ENCODE results near the gene CRAMP1.
A peak's percentile ranks its signal among the peaks of the same experiment; 100 is the strongest.
"Not testable (repeated sequence)": the region's sequence is repeated elsewhere in the genome, so short reads cannot be mapped to it uniquely, and the experiment has no call there.

Gene CRAMP1

DNA sequence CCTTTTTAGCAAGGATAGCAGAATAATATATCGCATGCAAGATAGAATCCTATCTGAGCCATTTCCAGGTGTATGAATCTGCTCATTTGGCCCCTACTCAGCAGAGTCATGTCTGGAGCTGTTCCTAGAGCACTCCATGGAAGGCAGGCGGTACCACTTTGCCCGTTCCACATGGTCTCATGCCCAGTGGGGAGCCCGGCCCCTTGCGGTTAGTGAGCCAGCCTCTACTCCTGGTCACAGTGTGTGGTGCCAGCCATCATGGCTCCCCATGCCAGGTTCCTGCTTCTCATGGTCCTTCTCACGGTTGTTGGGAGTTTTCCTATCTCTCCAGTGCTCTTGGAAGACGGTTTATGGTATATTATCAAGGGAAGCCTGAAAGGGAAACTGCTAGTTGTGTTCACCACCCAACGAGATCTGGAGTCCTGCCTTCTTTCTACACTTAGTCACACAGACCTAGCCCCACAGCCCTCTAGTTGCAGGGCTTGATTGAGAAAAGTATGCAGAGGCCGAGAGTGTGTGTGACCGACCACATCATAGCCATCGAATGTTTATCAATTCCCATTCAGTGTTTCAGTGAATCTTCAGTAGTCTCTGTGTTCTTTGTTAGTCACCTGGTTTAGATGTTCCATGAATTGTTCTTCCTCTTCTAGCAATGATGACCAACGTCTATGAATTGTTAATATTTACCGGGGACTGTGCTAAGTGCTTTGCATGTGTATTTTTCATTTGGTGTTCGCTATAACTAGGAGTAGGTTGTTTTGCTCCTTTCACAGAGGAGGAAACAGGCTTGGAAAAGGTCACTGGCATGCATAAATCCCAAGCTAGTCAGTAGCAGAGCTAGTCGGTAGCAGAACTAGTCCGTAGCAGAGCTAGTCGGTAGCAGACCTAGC lies 75.5 kb downstream of the CRAMP1 start:
- no peak for DNase-seq (ENCODE audit: low spot score)

DNA sequence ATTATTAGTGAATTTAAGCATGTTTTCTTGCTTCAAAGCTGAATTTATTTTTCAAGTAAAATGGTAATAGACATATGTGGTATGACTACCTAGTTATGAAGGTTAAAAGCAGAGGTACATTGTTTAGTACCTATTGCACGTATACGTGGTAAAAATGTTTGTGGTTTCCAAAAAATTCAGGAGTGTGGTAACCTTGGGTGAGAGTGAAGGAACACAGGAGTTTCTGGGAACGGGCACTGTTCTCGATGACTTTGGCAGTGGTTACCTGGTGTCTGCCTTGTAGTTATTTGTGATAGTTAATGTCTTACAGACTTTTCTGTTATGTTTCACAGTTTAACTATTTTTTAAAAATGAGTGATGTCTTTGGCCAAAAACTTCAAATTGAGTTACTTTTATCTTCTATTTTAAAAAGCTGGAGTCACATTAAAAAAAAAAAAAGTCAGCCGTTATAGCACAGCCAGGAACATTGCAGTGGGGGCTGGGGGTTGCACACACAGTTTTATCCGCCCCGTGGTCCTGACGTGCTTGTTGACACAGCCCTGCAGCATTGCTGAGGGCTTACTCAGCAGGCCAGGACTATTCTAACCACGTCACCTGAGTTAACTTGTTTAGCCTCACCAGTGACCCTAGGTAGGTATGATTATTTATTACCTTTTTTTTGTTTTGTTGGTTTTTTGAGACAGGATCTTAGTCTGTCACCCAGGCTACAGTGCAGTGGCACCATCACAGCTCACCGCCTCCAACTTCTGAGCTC lies 76.8 kb downstream of the CRAMP1 start:
- DNase-seq (ENCODE audit: low spot score), result no peak

DNA sequence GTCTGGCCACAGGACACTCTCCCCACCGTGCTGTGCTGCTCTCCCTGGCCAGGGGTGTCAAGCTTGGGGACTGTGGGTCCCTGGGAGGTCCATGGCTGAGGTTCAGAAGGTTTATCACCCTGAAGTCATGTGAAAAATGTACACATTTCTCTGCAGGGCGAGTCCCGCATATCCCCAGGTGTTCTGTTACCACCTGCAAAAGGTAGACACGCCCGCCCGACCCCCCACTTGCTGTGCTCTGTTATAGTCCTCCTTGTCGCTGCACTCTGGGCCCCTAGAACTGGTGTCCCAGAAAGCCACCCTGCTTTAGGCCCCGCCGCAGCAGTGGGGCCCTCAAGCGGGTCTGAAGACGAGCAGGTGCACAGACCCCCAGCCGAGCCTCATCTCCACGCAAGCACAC lies 77.7 kb downstream of the CRAMP1 start:
- DNase-seq (ENCODE audit: low spot score), result no peak

DNA sequence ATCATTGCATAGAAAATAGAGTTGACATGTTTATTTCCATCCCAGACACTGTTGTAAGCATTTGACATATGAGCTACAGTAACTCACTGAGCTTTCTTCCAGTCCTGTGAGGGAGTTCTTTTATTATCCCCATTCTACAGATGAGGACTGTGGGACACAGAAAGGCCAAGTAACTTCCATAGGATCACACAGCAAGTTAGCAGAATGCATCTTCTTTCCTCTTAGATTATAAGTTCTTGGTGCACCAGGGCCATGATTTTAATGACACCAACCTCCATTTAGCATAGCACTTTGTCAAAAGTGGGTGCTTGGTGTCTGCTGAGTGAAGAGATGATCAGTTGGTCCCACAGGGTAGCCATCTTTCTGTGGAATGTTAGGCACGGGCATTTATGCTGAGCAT lies 78.7 kb downstream of the CRAMP1 start:
- no peak for DNase-seq (ENCODE audit: low spot score)

DNA sequence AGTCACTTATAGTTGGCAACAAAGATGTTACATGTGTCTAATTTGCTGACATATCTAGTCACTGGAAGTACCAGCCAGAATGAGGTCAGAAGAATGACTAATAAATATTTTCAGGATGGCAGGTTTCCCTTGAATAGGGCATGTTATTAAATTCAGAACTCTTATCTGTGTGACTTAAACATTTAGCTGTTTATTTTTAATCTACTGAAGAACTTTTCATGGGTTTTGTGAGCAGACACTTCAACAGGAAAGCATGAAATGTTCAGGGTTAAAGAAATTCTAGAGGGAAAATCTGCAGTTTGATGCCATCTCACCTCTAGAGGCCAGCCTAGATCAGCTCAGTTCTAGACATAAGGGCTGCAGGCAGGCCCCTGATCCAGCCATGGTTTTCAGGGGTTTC lies 79.1 kb downstream of the CRAMP1 start:
- DNase-seq (ENCODE audit: low spot score), result no peak

DNA sequence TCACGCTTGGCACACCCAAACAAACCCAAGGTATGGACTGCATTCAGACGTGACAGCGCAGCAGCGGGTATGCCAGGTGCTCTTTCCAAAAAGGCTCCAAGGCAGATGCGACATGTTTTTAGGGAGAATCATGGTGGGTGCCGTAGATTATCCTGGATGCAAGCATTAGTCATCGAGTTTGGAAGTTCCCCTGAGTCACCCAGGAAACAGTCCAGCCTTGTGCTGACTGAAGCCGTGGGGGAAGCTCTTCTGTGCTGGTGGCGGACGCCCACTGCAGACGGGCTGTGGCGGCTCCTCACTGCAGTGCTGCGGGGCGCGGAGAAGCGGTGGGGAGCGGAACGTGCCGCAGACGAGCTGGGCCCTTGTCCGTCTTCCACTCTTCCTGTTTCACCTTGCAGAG lies 79.8 kb downstream of the CRAMP1 start:
- DNase-seq (ENCODE audit: low spot score), result no peak

DNA sequence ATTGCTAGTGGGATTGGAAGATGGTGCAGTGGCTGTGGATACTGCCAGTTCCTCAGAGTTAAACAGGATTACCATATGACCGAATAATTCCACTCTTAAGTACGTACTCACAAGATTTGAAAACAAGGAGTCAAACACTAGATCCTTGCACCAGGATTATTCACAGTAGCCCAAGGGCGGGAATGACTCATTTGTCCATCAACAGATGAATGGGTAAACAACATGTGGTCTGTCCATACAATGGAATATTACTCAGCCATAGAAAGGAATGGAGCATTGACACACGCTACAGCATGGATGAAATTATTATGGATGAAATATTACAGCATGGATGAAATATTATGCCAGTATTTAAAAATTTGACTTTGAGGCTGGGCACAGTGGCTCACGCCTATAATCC lies 84.7 kb downstream of the CRAMP1 start:
- no peak for DNase-seq (ENCODE audit: low spot score)

DNA sequence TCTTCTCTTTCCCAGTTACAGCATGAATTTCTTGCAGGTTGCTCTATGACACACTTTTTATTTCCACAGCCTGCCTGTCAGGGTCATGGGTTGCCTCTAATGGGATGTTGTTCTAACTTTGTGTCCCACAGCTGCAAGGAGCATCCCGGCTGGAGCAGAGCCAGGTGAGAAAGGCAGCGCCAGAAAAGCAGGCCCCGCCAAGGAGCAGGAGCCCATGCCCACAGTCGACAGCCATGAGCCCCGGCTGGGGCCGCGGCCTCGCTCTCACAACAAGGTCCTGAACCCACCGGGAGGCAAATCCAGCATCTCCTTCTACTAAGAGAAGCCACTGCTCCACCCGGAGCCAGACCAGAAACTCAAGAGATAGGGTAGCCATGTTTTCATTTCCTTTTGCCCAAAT lies 86.5 kb downstream of the CRAMP1 start:
- no peak for DNase-seq (ENCODE audit: low spot score)

DNA sequence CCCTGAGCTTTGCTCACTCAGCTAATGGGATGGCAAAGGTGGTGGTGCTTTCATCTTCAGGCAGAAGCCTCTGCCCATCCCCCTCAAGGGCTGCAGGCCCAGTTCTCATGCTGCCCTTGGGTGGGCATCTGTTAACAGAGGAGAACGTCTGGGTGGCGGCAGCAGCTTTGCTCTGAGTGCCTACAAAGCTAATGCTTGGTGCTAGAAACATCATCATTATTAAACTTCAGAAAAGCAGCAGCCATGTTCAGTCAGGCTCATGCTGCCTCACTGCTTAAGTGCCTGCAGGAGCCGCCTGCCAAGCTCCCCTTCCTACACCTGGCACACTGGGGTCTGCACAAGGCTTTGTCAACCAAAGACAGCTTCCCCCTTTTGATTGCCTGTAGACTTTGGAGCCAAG lies 88.1 kb downstream of the CRAMP1 start:
- DNase-seq (ENCODE audit: low spot score), result no peak

DNA sequence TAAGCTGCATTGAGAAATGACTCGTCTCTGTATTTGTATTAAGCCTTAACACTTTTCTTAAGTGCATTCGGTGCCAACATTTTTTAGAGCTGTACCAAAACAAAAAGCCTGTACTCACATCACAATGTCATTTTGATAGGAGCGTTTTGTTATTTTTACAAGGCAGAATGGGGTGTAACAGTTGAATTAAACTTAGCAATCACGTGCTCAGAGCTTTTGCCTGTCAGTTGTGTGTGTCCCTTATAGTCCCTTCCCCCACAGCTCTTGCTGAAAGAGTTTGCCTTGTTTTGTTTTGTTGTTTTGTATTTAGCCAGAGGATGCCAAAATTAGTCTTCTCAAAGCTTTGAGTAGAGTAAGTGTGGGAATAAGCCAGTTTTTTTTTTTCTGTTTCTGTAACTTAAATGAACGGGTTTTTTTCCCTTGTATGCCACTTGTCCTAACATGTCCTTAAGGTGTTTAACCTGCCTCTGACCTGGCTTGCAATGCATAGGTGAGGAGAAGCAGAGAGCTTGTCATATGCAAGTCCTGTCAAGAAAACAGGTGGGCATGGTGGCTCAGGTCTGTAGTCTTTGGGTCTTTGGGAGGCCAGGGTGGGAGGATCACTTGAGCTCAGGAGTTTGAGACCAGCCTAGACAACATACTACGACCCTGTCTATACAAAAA lies 89.2 kb downstream of the CRAMP1 start:
- no peak for DNase-seq (ENCODE audit: low spot score)

DNA sequence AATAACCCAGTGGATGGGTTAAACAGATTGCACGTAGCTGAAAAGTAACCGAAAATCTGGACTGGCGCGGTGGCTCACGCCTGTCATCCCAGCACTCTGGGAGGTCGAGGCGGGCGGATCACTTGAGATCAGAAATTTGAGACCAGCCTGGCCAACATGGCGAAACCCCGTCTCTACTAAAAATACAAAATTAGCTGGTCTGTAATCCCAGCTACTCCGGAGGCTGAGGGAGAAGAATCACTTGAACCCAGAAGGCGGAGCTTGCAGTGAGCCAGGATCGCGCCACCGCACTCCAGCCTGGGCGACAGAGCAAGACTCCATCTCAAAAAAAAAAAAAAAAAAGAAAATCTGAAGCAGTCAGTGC lies 93.1 kb downstream of the CRAMP1 start:
- DNase-seq (ENCODE audit: low spot score), result not testable (repeated sequence)

DNA sequence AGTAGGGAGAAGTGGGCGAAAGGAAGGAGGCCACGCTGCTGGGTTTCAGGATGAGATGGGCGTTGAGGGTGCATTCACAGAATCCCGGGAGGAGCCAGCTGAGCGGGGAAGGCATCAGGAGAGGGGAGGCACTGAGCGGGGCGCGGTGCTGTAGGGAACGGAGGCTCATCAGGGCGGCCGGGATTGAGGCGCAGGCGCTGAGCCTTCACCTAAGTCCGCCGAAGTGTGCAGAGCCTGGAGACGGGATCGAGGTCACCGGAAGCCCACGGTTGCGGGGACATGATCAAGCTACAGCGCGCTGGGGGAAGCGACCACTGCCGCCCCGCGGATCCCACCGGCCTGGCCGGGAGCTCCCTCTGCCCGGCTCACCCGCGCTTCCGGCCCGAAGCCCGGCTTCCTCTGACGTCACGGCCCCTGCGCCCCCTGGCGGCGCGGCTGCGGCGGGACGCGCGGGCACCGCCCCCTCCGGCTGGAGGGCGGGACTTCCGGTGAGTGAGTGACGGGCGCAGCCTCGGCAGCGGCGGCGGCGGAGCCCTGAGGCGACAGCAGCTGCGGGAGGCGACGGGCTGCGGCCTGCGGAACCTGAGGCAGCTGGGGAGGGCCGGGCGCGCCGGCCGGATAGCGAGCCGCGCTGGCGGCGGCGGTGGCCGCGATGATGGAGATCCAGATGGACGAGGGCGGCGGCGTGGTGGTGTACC lies 93.7 kb downstream of the CRAMP1 start, which contains the start of gene MAPK8IP3:
Gene MAPK8IP3 (plus strand): TSS at position 508 of the 698 bp plus-strand sequence. CDS start 145 bp downstream, at position 653.
- peak; percentile 90 for DNase-seq (ENCODE audit: low spot score)

DNA sequence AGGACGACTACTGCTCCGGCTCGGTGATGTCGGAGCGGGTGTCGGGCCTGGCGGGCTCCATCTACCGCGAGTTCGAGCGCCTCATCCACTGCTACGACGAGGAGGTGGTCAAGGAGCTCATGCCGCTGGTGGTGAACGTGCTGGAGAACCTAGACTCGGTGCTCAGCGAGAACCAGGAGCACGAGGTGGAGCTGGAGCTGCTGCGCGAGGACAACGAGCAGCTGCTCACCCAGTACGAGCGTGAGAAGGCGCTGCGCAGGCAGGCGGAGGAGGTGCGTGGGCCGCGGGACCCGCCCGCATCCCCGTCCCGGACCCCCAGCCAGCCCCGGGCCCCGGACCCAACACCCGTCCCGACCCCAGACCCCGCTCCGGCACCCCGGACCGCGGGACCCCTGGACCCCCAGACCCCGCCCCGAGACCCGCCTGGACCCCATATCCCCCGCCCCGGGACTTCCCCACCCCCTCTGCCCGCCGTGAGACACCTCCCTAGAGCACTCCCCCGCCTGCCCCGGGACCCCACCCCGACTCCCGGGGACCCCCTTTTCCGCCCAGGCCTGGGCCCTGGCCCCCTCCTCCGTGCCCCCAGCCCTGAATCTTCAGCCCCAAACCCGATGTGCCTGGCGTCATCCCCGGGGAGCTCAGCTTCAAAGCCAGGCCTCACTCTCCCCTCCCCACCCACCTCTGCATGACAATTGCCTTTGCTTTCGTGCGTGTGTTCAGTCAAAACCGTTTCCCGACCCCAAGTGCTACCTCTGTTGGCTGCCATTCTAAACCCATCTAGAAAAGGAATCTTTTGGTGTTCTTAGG lies 94.4 kb downstream of the CRAMP1 start:
- no peak for DNase-seq (ENCODE audit: low spot score)

DNA sequence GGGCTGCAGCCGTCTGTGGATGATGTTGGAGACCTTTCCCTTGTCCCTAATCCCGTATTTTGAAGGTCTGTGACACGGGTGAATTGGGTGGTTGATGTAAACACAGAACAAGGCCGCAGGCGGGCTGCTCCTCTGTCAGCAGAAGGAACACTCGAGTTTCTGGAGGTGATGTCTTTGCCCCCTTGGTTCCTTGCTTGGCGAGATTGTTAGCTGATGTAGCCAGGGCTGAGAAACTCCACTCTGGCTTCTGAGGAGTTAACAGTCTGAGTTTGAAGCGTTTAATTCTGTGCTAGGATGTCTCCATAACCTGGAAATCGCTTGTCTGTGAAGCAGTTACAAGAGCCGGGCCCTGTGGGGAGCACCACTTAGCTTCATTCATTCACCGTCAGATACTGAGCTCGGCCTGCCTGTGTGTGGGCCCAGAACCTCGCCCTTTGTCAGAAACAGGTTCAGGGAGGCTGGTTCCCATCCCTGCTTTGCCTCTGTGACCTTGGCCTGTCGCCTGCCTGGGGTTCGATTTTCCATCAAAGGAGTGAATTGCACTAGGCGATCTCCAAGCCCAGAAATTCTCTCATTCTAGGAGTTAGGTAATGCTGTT lies 95.1 kb downstream of the CRAMP1 start:
- no peak for DNase-seq (ENCODE audit: low spot score)

DNA sequence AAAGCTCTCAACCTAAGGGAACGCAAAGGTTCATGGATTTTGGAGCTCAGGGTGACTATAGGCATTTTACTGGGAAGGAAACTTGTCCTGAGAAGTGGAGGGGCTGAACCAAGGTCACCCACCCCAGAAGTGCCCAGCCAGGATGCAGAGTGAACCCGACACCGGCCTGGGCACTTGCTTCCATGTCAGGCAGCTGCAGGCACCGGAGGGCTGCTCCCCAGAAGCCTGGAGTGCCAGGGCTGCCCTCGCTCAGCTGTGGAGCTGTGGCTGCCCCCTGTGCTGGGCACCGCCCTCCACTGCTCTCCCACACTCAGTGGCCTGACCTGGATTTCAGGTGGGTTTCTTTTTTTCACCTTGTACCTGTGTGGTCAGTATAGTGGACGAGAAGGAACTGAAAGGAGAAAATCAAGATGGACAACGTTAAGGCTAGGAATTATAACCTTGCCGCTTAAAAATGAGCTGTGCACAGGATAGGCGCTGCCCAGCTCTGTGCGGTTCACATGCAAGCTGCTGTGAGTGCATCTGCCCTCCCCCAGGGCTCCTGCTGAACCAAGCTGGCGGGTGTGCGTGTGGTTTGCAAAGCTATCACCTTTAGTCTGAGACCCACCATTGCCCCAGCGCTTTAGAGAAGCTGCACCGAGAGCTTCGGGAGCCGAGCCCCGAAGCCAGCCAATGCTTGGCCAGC lies 96.1 kb downstream of the CRAMP1 start:
- no peak for DNase-seq (ENCODE audit: low spot score)

DNA sequence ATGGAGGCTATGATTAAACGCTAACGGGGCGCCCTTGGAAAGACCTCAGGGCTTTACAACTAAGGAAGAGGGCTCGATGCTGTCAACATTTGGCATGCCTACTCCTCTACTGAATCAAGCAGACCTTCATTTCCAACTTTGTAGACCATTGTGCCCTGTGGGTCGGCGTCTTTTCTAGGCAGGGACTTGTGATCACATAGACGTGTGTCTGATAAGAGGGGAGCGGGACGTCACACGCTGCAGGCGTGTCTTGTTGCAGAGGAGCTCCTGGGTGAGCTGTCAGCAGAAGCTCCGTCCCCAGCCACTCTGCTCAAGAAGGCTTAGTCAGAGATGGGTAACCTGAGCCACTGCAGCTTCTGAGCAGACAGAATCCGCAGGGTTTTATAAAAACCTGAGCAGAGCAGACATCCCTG lies 96.6 kb downstream of the CRAMP1 start:
- no peak for DNase-seq (ENCODE audit: low spot score)

DNA sequence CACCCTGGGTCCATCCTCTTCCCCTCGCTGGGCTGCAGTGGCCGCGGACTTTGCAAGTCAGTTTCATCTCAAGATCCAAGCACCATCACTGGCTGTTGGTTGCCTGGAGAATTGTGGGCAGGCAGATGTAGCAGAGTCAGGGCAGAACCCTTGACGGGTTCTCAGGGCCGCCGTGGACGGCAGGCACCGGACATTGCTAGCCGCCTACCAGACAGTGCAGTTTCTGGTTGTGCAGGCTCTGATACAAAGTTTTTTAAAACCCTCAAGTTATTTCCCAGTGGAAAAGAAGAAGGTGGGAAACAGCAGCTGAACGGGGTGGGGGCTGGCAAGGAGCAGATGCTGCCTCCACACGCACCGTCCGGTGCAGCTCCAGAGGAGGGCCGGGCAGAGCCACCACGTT lies 97.2 kb downstream of the CRAMP1 start:
- DNase-seq (ENCODE audit: low spot score), result no peak

DNA sequence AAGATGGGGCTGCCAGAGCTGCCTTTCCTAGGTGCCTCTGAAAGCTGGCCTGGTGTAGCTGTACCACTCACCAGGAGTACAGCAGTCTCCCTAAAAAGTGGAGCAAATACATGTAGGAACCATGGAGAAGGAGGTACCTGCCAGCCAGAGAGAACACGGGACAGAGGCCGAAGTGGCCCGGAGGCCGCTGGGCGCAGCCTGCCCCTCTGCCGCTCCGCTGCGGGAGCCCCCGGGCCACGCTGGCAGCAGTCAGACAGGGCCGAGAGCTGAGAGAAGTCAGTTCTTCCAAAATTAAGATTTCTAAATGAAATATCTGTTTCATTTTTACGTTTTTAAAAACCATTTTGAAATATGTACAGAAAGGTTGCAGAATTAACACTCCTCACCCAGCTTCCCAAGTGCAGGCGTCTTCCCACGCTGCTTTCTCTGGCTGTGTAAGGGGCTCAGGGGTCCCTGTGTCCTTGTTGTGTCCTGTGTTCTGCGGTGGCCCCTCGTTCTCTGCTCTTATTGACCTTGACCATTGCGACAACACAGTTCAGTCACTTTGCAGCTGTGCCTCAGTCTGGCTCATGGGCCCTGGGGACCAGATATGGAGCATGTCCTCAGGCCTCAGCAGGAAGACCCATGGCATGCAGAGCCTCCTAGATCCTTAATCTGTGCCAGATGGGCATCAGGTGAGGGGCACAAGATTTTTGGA lies 98.8 kb downstream of the CRAMP1 start:
- no peak for DNase-seq (ENCODE audit: low spot score)

DNA sequence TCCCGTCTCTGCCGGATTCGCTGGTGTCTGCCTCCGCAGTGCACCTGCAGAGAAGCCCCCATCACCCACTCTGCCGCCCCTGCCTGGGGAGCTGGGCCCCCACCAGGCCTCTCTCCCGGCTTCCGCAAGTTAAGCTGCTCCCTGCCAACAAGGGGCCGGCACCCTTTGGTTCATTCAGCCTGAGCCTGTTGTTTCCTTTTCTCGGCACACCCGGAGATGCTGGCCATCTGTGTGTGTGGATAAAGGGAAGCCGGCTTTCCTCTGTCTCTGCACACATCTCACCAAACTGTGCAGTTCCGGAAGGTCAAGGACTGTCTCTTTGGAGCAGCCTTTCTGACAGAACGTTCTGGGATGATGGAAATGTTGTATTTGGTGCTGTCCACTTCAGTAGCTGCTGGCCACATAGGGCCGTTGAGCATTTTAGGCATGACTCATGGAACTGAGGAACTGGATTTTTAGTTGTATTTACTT lies 100.7 kb downstream of the CRAMP1 start:
- DNase-seq (ENCODE audit: low spot score), result no peak

DNA sequence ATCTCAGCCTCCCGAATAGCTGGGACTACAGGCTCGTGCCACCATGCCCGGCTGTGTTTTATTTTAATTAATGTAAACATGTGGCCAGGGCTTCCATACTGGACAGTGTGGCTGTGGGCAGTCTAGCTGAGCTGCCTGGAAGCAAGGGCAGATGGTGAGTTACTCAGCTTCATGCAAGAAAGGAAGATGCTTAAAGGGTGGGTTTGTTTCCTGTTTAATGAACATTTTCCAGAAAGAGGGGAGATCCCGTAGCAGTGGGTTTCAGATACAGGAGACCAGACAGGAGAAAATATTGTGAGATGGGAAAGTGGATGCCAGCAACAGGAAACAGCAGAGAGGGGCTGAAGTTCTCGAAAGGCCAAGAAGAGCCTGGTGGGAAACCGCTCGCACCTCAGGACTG lies 101.2 kb downstream of the CRAMP1 start:
- no peak for DNase-seq (ENCODE audit: low spot score)
